Calu3 (cell line): ENCODE data around the gene PCDH12. TPM values are rescaled to one million over a fixed set of nuclear protein-coding genes. Genes with fewer than 3 reads are reported as not detected.

Source experiments
- BruUV-seq: library from RNA; stranded (reverse); fragments of 400-500 nt; replicated peaks from 2 replicates; lab custom pipeline; 2021; lab: Mats Ljungman, UMichigan
- CTCF ChIA-PET: fragments of 300-600 bp; sonication (Branson Sonifier 250); formaldehyde crosslinking; loops from one replicate; lab custom pipeline; 2022; ENCODE audit warnings: antibody characterized with exemption; lab: Charles Lee
- DNase-seq: peaks from one replicate; pipeline ENCODE4 v3.0.0; 2022
- H3K27ac Mint-ChIP-seq: one replicate; pipeline ENCODE4 v1.8.0; 2022; ENCODE audit warnings: mixed read lengths; ENCODE audit not compliant: unreplicated experiment
- H3K27me3 Mint-ChIP-seq: one replicate; pipeline ENCODE4 v1.8.0; 2022; ENCODE audit warnings: mixed read lengths; ENCODE audit not compliant: unreplicated experiment
- H3K36me3 Mint-ChIP-seq: one replicate; pipeline ENCODE4 v1.8.0; 2022; ENCODE audit warnings: mild to moderate bottlenecking, moderate library complexity, mixed read lengths; ENCODE audit not compliant: insufficient read depth, unreplicated experiment
- H3K4me1 Mint-ChIP-seq: one replicate; pipeline ENCODE4 v1.8.0; 2022; ENCODE audit warnings: mild to moderate bottlenecking, low read depth, mixed read lengths; ENCODE audit not compliant: unreplicated experiment
- H3K4me3 Mint-ChIP-seq: one replicate; pipeline ENCODE4 v1.8.0; 2022; ENCODE audit warnings: mild to moderate bottlenecking, low read depth, moderate library complexity, mixed read lengths; ENCODE audit not compliant: unreplicated experiment
- H3K9me3 Mint-ChIP-seq: one replicate; pipeline ENCODE4 v1.8.0; 2022; ENCODE audit warnings: low read depth, mixed read lengths; ENCODE audit not compliant: unreplicated experiment
- intact Hi-C: fragments of 100-400 bp; cut with micrococcal nuclease; formaldehyde crosslinking; loops from one replicate; pipeline ENCODE4 v1.10.0; 2022; ENCODE audit not compliant: unreplicated experiment
- total RNA-seq: library from RNA; stranded (reverse); gene quantifications from 2 replicates; pipeline ENCODE4 v1.2.3, GENCODE V29; 2022
- TF ChIP-seq, protein P1 (sequence below): fragments of 200-600 bp; IDR thresholded peaks from one replicate; pipeline ENCODE4 v1.8.0; 2022; ENCODE audit warnings: antibody characterized with exemption; ENCODE audit not compliant: unreplicated experiment

The PCDH12 gene
- total RNA-seq, 1 experiment from 2014 or later: not detected

DNA sequence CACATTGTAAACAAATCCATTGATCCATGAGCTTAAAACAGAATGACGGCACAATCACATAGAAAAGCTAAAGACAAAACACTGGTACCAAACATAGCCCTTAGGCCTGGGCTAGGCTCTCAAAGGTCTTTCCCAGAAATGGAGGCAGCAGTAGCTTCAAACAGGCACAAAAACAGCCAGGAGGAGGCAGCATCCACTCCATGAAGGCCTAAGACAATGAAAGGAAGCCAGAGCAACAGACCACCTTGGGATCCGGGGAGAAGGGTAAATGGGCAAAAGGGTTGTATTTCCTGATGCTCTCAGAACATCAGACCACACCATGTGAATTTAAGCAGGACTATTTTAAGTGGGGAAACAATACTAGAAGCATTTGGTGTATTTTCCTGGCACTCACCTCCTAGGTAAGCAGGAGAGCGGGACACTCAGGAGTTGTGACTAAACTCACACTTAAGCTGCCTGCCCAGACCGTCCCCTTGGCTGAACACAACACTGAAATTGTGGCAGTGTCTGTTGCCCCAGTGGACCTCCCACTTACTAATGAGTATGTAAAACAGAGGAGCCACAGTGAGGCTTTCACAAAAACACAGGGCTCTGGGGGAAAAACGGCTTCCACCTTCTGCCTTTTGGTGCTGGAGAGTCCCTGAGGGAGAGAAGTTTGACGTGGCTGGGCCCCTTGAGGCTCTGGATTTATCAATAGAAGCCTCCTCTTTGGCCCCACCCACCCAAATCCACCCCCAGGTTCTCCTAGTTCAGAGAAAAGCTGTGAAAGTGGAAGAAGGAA lies 42.9 kb upstream of the PCDH12 start:
- peaks cover 40% of the 10 kb centered on the region for H3K36me3 Mint-ChIP-seq
- no peaks in the 10 kb centered on the region for H3K27me3 Mint-ChIP-seq
- peak; percentile 15 for DNase-seq
- BruUV-seq: no TSS peak
- TF ChIP-seq, protein P1, sequence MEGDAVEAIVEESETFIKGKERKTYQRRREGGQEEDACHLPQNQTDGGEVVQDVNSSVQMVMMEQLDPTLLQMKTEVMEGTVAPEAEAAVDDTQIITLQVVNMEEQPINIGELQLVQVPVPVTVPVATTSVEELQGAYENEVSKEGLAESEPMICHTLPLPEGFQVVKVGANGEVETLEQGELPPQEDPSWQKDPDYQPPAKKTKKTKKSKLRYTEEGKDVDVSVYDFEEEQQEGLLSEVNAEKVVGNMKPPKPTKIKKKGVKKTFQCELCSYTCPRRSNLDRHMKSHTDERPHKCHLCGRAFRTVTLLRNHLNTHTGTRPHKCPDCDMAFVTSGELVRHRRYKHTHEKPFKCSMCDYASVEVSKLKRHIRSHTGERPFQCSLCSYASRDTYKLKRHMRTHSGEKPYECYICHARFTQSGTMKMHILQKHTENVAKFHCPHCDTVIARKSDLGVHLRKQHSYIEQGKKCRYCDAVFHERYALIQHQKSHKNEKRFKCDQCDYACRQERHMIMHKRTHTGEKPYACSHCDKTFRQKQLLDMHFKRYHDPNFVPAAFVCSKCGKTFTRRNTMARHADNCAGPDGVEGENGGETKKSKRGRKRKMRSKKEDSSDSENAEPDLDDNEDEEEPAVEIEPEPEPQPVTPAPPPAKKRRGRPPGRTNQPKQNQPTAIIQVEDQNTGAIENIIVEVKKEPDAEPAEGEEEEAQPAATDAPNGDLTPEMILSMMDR: no peak
- CTCF ChIA-PET: interaction anchor here (0.5 to 0.9 kb wide), 3 partner anchors 9 to 142 kb away, joined by 3 to 4 read pairs (median 3); no protein-coding TSS in a partner anchor
- H3K4me3 Mint-ChIP-seq: no peak overlapping the region
- no peaks in the 10 kb centered on the region for H3K4me1 Mint-ChIP-seq
- intact Hi-C loops: no loop called here
- no peaks in the 10 kb centered on the region for H3K9me3 Mint-ChIP-seq
- no peak overlapping the region for H3K27ac Mint-ChIP-seq

DNA sequence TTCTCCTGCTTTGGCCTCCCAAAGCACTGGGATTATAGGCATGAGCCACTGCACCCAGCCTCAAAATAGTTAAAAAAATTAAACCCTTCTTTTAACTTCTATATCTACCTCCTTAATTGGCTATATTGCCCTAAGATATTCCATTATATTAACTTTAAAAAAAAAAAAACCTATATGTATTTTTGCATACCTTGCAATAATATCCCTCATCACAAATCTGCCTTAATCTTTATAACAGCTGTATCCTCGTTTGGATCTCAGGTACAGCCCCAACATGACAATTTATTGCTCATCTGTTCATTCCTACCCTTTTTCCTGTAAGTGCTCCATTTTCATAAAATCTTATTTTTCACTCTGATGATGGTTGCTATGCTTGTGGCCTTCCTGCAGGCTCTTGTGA lies 42.2 kb upstream of the PCDH12 start:
- intact Hi-C loops: no loop called here
- Mint-ChIP-seq H3K9me3 (no peaks in the 10 kb centered on the region), H3K4me3 (no peak overlapping the region), H3K27me3 (no peaks in the 10 kb centered on the region), H3K36me3 (peaks cover 32% of the 10 kb centered on the region), H3K27ac (no peak overlapping the region), H3K4me1 (no peaks in the 10 kb centered on the region)
- TF ChIP-seq, protein P1: no peak
- no peak for DNase-seq
- CTCF ChIA-PET: interaction anchor here (0.8 to 0.9 kb wide), 2 partner anchors 9 to 143 kb away, joined by 3 read pairs; no protein-coding TSS in a partner anchor
- no TSS peak for BruUV-seq

DNA sequence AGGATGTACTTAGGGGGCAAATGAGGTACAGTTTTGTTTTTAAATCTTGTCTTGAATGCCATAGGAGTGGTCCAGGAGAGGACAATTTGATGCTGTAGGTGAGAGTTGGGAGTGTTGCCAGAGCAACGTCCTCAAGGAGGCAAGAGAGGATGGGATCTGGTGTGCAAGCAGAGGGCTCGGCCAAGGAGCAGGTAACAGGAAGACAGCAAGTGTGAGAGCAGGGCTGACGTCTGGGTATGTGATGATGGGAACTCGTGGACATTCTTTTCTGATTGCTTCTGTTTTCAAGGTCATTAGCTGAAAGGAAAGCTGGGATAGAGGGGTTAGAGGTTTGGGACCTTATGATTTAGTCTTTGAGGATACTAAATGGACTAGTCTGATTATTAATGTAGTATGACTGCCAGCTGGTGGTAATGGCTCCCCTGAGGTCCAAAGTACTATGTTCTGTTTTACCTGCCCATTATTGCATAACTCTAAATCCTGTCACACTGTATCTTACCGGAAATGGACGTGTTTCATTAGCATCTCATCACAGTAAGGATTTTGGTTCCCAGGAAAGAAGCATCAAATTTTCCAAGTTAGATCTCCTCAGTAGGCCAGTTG lies 39.5 kb upstream of the PCDH12 start:
- H3K4me3 Mint-ChIP-seq: no peak overlapping the region
- CTCF ChIA-PET: no interaction called here
- no peaks in the 10 kb centered on the region for H3K27me3 Mint-ChIP-seq
- intact Hi-C loops: no loop called here
- no peaks in the 10 kb centered on the region for H3K4me1 Mint-ChIP-seq
- H3K36me3 Mint-ChIP-seq: peaks cover 24% of the 10 kb centered on the region
- no peak overlapping the region for H3K27ac Mint-ChIP-seq
- no peaks in the 10 kb centered on the region for H3K9me3 Mint-ChIP-seq
- TF ChIP-seq, protein P1: no peak
- no TSS peak for BruUV-seq
- DNase-seq: no peak

DNA sequence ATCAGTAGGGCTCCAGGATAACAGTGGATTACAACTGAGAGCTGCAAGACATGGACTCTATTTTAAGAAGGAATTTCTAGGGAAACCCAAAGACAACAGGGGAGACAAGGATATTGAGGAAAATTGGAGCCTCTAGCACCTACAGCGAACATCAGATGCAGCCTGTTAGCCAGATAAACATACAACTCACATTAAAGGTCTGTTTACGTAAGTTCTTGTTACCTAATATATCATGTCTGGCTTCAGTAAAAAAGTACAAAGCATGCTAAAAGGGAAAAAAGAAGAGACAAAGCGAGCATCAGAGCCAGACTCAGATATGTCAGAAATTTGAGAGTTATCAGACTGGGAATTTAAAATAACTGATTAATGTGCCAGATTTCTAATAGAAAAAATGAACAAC lies 37.7 kb upstream of the PCDH12 start:
- TF ChIP-seq, protein P1: no peak
- intact Hi-C loops: no loop called here
- no peaks in the 10 kb centered on the region for H3K27me3 Mint-ChIP-seq
- BruUV-seq: no TSS peak
- H3K4me1 Mint-ChIP-seq: no peaks in the 10 kb centered on the region
- H3K9me3 Mint-ChIP-seq: no peaks in the 10 kb centered on the region
- no peak overlapping the region for H3K4me3 Mint-ChIP-seq
- CTCF ChIA-PET: interaction anchor here (1.2 kb wide), 1 partner anchor 147 kb away, joined by 4 read pairs; no protein-coding TSS in a partner anchor
- H3K36me3 Mint-ChIP-seq: peaks cover 14% of the 10 kb centered on the region
- H3K27ac Mint-ChIP-seq: no peak overlapping the region
- DNase-seq: no peak
